Measurements from ENCODE around the gene FBXW10.
"Not testable (repeated sequence)": the region's sequence is repeated elsewhere in the genome, so short reads cannot be mapped to it uniquely, and the experiment has no call there.

The FBXW10 gene

GRCh38 chr17:18746551-18746950 is 2.7 kb downstream of the FBXW10 start:
- not testable (repeated sequence) for FAIRE-seq

GRCh38 chr17:18747501-18747900 is 3.6 kb downstream of the FBXW10 start:
- not testable (repeated sequence) for FAIRE-seq

More at GRCh38 chr17:18746551-18746950, 2.7 kb downstream of the FBXW10 start:
- DNase-seq (ENCODE audit: extremely low spot score, insufficient read length, low read depth), result not testable (repeated sequence)

GRCh38 chr17:18750242-18750641 is 6.4 kb downstream of the FBXW10 start:
- FAIRE-seq; DNase-seq (ENCODE audit: extremely low spot score, insufficient read length, low read depth): not testable (repeated sequence)

More at GRCh38 chr17:18747501-18747900, 3.6 kb downstream of the FBXW10 start:
- DNase-seq (ENCODE audit: extremely low spot score, insufficient read length, low read depth), result not testable (repeated sequence)

GRCh38 chr17:18753829-18754409 is 10.1 kb downstream of the FBXW10 start:
- FAIRE-seq, result not testable (repeated sequence)

GRCh38 chr17:18755969-18756368 is 12.1 kb downstream of the FBXW10 start:
- FAIRE-seq, result not testable (repeated sequence)

More at GRCh38 chr17:18753829-18754409, 10.1 kb downstream of the FBXW10 start:
- not testable (repeated sequence) for DNase-seq (ENCODE audit: extremely low spot score, insufficient read length, low read depth)

GRCh38 chr17:18757368-18758044 is 13.7 kb downstream of the FBXW10 start:
- not testable (repeated sequence) for DNase-seq (ENCODE audit: extremely low spot score, insufficient read length, low read depth); FAIRE-seq

More at GRCh38 chr17:18755969-18756368, 12.1 kb downstream of the FBXW10 start:
- not testable (repeated sequence) for DNase-seq (ENCODE audit: extremely low spot score, insufficient read length, low read depth)

GRCh38 chr17:18758344-18758743 is 14.5 kb downstream of the FBXW10 start:
- DNase-seq (ENCODE audit: extremely low spot score, insufficient read length, low read depth); FAIRE-seq: not testable (repeated sequence)

GRCh38 chr17:18760221-18760620 is 16.4 kb downstream of the FBXW10 start:
- not testable (repeated sequence) for FAIRE-seq; DNase-seq (ENCODE audit: extremely low spot score, insufficient read length, low read depth)

- not testable (repeated sequence) for DNase-seq (ENCODE audit: extremely low spot score, insufficient read length, low read depth); FAIRE-seq
Measured at GRCh38 chr17:18770572-18770971, 26.7 kb downstream of the FBXW10 start.

- FAIRE-seq, result peak; percentile 15
- not testable (repeated sequence) for DNase-seq (ENCODE audit: extremely low spot score, insufficient read length, low read depth)
Measured at GRCh38 chr17:18771066-18771465, 27.2 kb downstream of the FBXW10 start.

GRCh38 chr17:18772471-18772870 is 28.6 kb downstream of the FBXW10 start:
- FAIRE-seq (no peak), DNase-seq (ENCODE audit: extremely low spot score, insufficient read length, low read depth) (no peak)

- peak; percentile 54 for DNase-seq (ENCODE audit: extremely low spot score, insufficient read length, low read depth)
- peak; percentile 87 for FAIRE-seq
Measured at GRCh38 chr17:18780991-18781718, 37.3 kb downstream of the FBXW10 start, which contains the start of gene TVP23B. Gene TVP23B (plus strand): TSS chr17:18781183. CDS start chr17:18781294, 111 bp downstream.

GRCh38 chr17:18781805-18782204 is 38.0 kb downstream of the FBXW10 start:
- not testable (repeated sequence) for FAIRE-seq; DNase-seq (ENCODE audit: extremely low spot score, insufficient read length, low read depth)

GRCh38 chr17:18785933-18786332 is 42.1 kb downstream of the FBXW10 start:
- not testable (repeated sequence) for FAIRE-seq; DNase-seq (ENCODE audit: extremely low spot score, insufficient read length, low read depth)

GRCh38 chr17:18786890-18787289 is 43.0 kb downstream of the FBXW10 start:
- not testable (repeated sequence) for DNase-seq (ENCODE audit: extremely low spot score, insufficient read length, low read depth); FAIRE-seq

GRCh38 chr17:18791402-18791801 is 47.5 kb downstream of the FBXW10 start:
- DNase-seq (ENCODE audit: extremely low spot score, insufficient read length, low read depth), result not testable (repeated sequence)
- FAIRE-seq, result peak; percentile 69

- peak; percentile 5 for FAIRE-seq
- DNase-seq (ENCODE audit: extremely low spot score, insufficient read length, low read depth), result not testable (repeated sequence)
Measured at GRCh38 chr17:18794841-18795240, 51.0 kb downstream of the FBXW10 start.

- not testable (repeated sequence) for DNase-seq (ENCODE audit: extremely low spot score, insufficient read length, low read depth); FAIRE-seq
Measured at GRCh38 chr17:18796887-18797286, 53.0 kb downstream of the FBXW10 start.

GRCh38 chr17:18803458-18804245 is 59.8 kb downstream of the FBXW10 start:
- FAIRE-seq; DNase-seq (ENCODE audit: extremely low spot score, insufficient read length, low read depth): not testable (repeated sequence)
